Endothelial cell of umbilical vein (primary cell): ENCODE measurements around the gene CBFB. TPM values are rescaled to one million over a fixed set of nuclear protein-coding genes. Genes with fewer than 3 reads are reported as not detected.

Source experiments
- BruUV-seq: library from RNA; stranded (reverse); fragments of 400-500 nt; replicated peaks from 2 replicates; lab custom pipeline; 2021; lab: Mats Ljungman, UMichigan
- CTCF ChIA-PET: fragments of 300-600, 350-600 bp; sonication (Branson Sonifier 250); formaldehyde crosslinking; loops from one replicate; lab custom pipeline; 2021; ENCODE audit warnings: antibody characterized with exemption, inconsistent platforms; lab: Charles Lee
- POLR2A ChIA-PET: fragments of 300-600, 350-600 bp; sonication (Branson Sonifier 250); formaldehyde crosslinking; loops from one replicate; lab custom pipeline; 2021; ENCODE audit warnings: antibody characterized with exemption, inconsistent platforms; lab: Charles Lee
- DNase-seq: peaks from one replicate; pipeline ENCODE4 v3.0.0-alpha.2; 2011; ENCODE audit warnings: low read depth, low spot score
- FAIRE-seq: peaks from 2 replicates; lab custom pipeline; 2011; peaks lifted over from hg19 to GRCh38; lab: Jason Lieb, UNC
- H2AFZ ChIP-seq: 2 replicates; pipeline ENCODE4 v1.6.0; 2012; ENCODE audit warnings: low read depth, low read length, control low read depth, inconsistent platforms
- H3K27ac ChIP-seq: 2 replicates; pipeline ENCODE4 v1.5.1; 2011; ENCODE audit warnings: low read depth, mild to moderate bottlenecking, control low read depth, low read length, moderate library complexity; ENCODE audit not compliant: insufficient read depth
- H3K27me3 ChIP-seq, 2 experiments: 2 replicates each; pipeline versions ENCODE4 v1.6.0 to v1.6.1; 2011; ENCODE audit warnings: low read length in 2 of 2, mixed read lengths in 1 of 2; ENCODE audit not compliant: control insufficient read depth in 2 of 2, insufficient read depth in 2 of 2
- H3K36me3 ChIP-seq, 2 experiments: 2 replicates in 1 of 2; 3 replicates in 1 of 2; pipeline ENCODE4 v1.5.1; 2011; ENCODE audit warnings: low read length in 2 of 2, mild to moderate bottlenecking in 1 of 2, moderate library complexity in 1 of 2; ENCODE audit not compliant: control insufficient read depth in 2 of 2, insufficient read depth in 2 of 2; ENCODE audit errors: extremely low read depth in 1 of 2
- H3K4me1 ChIP-seq: 3 replicates; pipeline ENCODE4 v1.5.1; 2011; ENCODE audit warnings: mild to moderate bottlenecking, low read length; ENCODE audit not compliant: control insufficient read depth, insufficient read depth; ENCODE audit errors: extremely low read depth
- H3K4me2 ChIP-seq: 2 replicates; pipeline ENCODE4 v1.6.1; 2011; ENCODE audit warnings: low read length, control low read depth, mixed read lengths; ENCODE audit not compliant: insufficient read depth
- H3K4me3 ChIP-seq, 3 experiments: fragments of 200-600 bp in 1 of 3; sonication (generic), shearing (Covaris generic) in 1 of 3; replicated peaks in 1 of 3; 2 replicates each; pipeline ENCODE4 v1.5.1; 2011 to 2016; ENCODE audit warnings: control low read depth in 3 of 3, low read length in 3 of 3, mild to moderate bottlenecking in 2 of 3, inconsistent platforms in 1 of 3, low read depth in 1 of 3, moderate library complexity in 1 of 3; ENCODE audit not compliant: insufficient read depth in 1 of 3
- H3K79me2 ChIP-seq: 2 replicates; pipeline ENCODE4 v1.6.0; 2012; ENCODE audit warnings: low read length, inconsistent platforms; ENCODE audit not compliant: control insufficient read depth, insufficient read depth
- H3K9ac ChIP-seq: replicated peaks from 2 replicates; pipeline ENCODE3; 2011; ENCODE audit warnings: low read length, control low read depth; ENCODE audit not compliant: insufficient read depth; ENCODE audit errors: extremely low read depth
- H3K9me1 ChIP-seq: replicated peaks from 3 replicates; pipeline ENCODE4 v1.6.0; 2011; ENCODE audit warnings: mild to moderate bottlenecking, low read length; ENCODE audit not compliant: control insufficient read depth, insufficient read depth; ENCODE audit errors: extremely low read depth
- H3K9me3 ChIP-seq: replicated peaks from 2 replicates; pipeline ENCODE4 v1.5.1; 2012; ENCODE audit warnings: low read length, inconsistent platforms; ENCODE audit not compliant: control insufficient read depth, insufficient read depth
- H4K20me1 ChIP-seq: replicated peaks from 2 replicates; pipeline ENCODE3; 2011; ENCODE audit warnings: mild to moderate bottlenecking, low read length; ENCODE audit not compliant: control insufficient read depth, insufficient read depth; ENCODE audit errors: extremely low read depth
- CTCF ChIP-seq, 2 donors: IDR thresholded peaks; 1 replicate in 1 of 2; 2 replicates in 1 of 2; pipeline ENCODE4 v1.5.1; 2011; ENCODE audit warnings: low read length in 2 of 2, mild to moderate bottlenecking in 2 of 2, moderate library complexity in 2 of 2, control low read depth in 1 of 2, inconsistent platforms in 1 of 2, low read depth in 1 of 2; ENCODE audit not compliant: insufficient read depth in 1 of 2; ENCODE audit errors: extremely low read depth in 1 of 2
- EZH2 ChIP-seq: IDR thresholded peaks from 2 replicates; pipeline ENCODE4 v1.6.1; 2012; ENCODE audit warnings: borderline replicate concordance, low read depth, mild to moderate bottlenecking, moderate library complexity, low read length, inconsistent platforms; ENCODE audit not compliant: severe bottlenecking
- FOS ChIP-seq: IDR thresholded peaks from 2 replicates; pipeline ENCODE4 v1.6.1; 2011; ENCODE audit warnings: mild to moderate bottlenecking, low read length, moderate library complexity, borderline replicate concordance; ENCODE audit not compliant: insufficient read depth
- GATA2 ChIP-seq: IDR thresholded peaks from 2 replicates; pipeline ENCODE4 v1.7.0; 2011; ENCODE audit warnings: low read depth, mild to moderate bottlenecking, moderate library complexity, mixed read lengths, low read length; ENCODE audit not compliant: insufficient read length, insufficient read depth
- JUN ChIP-seq: IDR thresholded peaks from 2 replicates; pipeline ENCODE4 v1.6.1; 2011; ENCODE audit warnings: borderline replicate concordance, low read depth; ENCODE audit not compliant: insufficient read length, insufficient read depth
- MAX ChIP-seq: IDR thresholded peaks from 2 replicates; pipeline ENCODE4 v1.6.1; 2011; ENCODE audit not compliant: insufficient read depth, insufficient read length
- MYC ChIP-seq: IDR thresholded peaks from one replicate; pipeline ENCODE4 v1.6.1; 2011; ENCODE audit warnings: mild to moderate bottlenecking, low read depth, low read length
- POLR2A ChIP-seq: IDR thresholded peaks from 2 replicates; pipeline ENCODE4 v1.6.1; 2012; ENCODE audit warnings: low read depth, mild to moderate bottlenecking, control low read depth, low read length
- POLR2AphosphoS5 ChIP-seq: IDR thresholded peaks from 2 replicates; pipeline ENCODE4 v1.6.1; 2012; ENCODE audit warnings: low read depth, mild to moderate bottlenecking, control low read depth, low read length, moderate library complexity; ENCODE audit not compliant: insufficient read depth
- dilution Hi-C: fragments of 300-500 bp; cut with MboI; formaldehyde crosslinking; loops from one replicate; pipeline ENCODE4 v1.15.0; 2019; ENCODE audit warnings: low sequenced_read_pairs; ENCODE audit not compliant: extremely low pct_ligation_motif_present
- intact Hi-C: fragments of 100-400 bp; cut with micrococcal nuclease; formaldehyde crosslinking; loops from one replicate; pipeline ENCODE4 v1.10.0; 2022
- polyA plus RNA-seq, 4 experiments: library from polyadenylated mRNA; depleted of rRNA in 3 of 4; stranded (reverse) in 3 of 4; unstranded in 1 of 4; fragments of >200 nt; gene quantifications; 2 replicates each; pipeline versions ENCODE4 v1.2.1 to v1.2.3, GENCODE V29; 2011 to 2012; ENCODE audit warnings: missing spikeins in 1 of 4
- total RNA-seq: library from RNA; stranded (reverse); gene quantifications from 2 replicates; pipeline ENCODE4 v1.2.3, GENCODE V29; 2021

CBFB gene
- total and polyA plus RNA-seq, 2 donors (not counting 3 experiments of a cell fraction or from before 2014, with no cell fraction given): 27.8 to 103 TPM

- BruUV-seq: no TSS peak
- Histone ChIP-seq H3K36me3 (no peaks in the 10 kb centered on the region), H4K20me1 (no peaks in the 10 kb centered on the region), H3K4me1 (no peaks in the 10 kb centered on the region), H3K27ac (no peak overlapping the region), H3K9me1 (no peaks in the 10 kb centered on the region), H3K4me2 (no peak overlapping the region), H3K9ac (no peak overlapping the region), H3K9me3 (no peaks in the 10 kb centered on the region), H2AFZ (no peak overlapping the region), H3K4me3 (no peak overlapping the region), H3K27me3 (no peaks in the 10 kb centered on the region), H3K79me2 (no peaks in the 10 kb centered on the region)
- FAIRE-seq (no peak), DNase-seq (no peak)
- dilution Hi-C loops (no loop called here), intact Hi-C loops (no loop called here)
- ChIA-PET CTCF (interaction anchor here (1.6 to 2.1 kb wide), 2 partner anchors 9 to 146 kb away, joined by 4 to 8 read pairs; no protein-coding TSS in a partner anchor), POLR2A (no interaction called here)
- TF ChIP-seq EZH2 (no peak), POLR2AphosphoS5 (no peak), MYC (no peak), FOS (no peak), JUN (no peak), GATA2 (no peak), POLR2A (no peak), MAX (no peak), CTCF (IDR thresholded peaks at IDR 0.05; ENCODE audit: extremely low read depth in 1 of 2, insufficient read depth in 1 of 2, low read depth in 1 of 2, low read length in 2 of 2) (no peak)
These were observed 19.8 kb upstream of the CBFB start for GRCh38 chr16:67009158-67009557.
